HG02588 (cell line): ENCODE measurements around the gene RELL1.
A peak's percentile ranks its signal among the peaks of the same experiment; 100 is the strongest.

Source experiments
- ATAC-seq: cut with Tn5 transposase; IDR thresholded peaks from one replicate; pipeline ENCODE4 v1.9.1; 2021; ENCODE audit warnings: mild to moderate bottlenecking, moderate library complexity; ENCODE audit not compliant: unreplicated experiment

The RELL1 gene

GRCh38 chr4:37686373-37687193 is at the start of gene RELL1:
Gene RELL1, minus strand, starts transcription at chr4:37686376. Its CDS starts 89 bp downstream, at chr4:37686287.
- ATAC-seq: peak; percentile 85

- no peak for ATAC-seq
Measured at GRCh38 chr4:37735578-37735977, 49.4 kb upstream of the RELL1 start.

- ATAC-seq: no peak
Measured at GRCh38 chr4:37734989-37735388, 48.8 kb upstream of the RELL1 start.

GRCh38 chr4:37733240-37733867 is 47.2 kb upstream of the RELL1 start:
- no peak for ATAC-seq

- ATAC-seq: peak; percentile 88
Measured at GRCh38 chr4:37732526-37733186, 46.5 kb upstream of the RELL1 start.

- no peak for ATAC-seq
Measured at GRCh38 chr4:37729649-37730004, 43.5 kb upstream of the RELL1 start.

- ATAC-seq: no peak
Measured at GRCh38 chr4:37728064-37728463, 41.9 kb upstream of the RELL1 start.

GRCh38 chr4:37727635-37728034 is 41.5 kb upstream of the RELL1 start:
- ATAC-seq: no peak

- no peak for ATAC-seq
Measured at GRCh38 chr4:37726666-37727065, 40.5 kb upstream of the RELL1 start.

GRCh38 chr4:37725718-37726117 is 39.5 kb upstream of the RELL1 start:
- peak; percentile 76 for ATAC-seq

GRCh38 chr4:37723067-37723466 is 36.9 kb upstream of the RELL1 start:
- no peak for ATAC-seq

GRCh38 chr4:37721995-37722638 is 35.9 kb upstream of the RELL1 start:
- no peak for ATAC-seq

- ATAC-seq: no peak
Measured at GRCh38 chr4:37719021-37719420, 32.8 kb upstream of the RELL1 start.

- no peak for ATAC-seq
Measured at GRCh38 chr4:37717576-37717975, 31.4 kb upstream of the RELL1 start.

GRCh38 chr4:37715889-37716402 is 29.8 kb upstream of the RELL1 start:
- ATAC-seq: peak; percentile 78

- no peak for ATAC-seq
Measured at GRCh38 chr4:37710491-37710890, 24.3 kb upstream of the RELL1 start.

GRCh38 chr4:37706032-37706431 is 19.9 kb upstream of the RELL1 start:
- ATAC-seq: no peak

- no peak for ATAC-seq
Measured at GRCh38 chr4:37705571-37705970, 19.4 kb upstream of the RELL1 start.

GRCh38 chr4:37699868-37700481 is 13.8 kb upstream of the RELL1 start:
- ATAC-seq: no peak

GRCh38 chr4:37697566-37697965 is 11.4 kb upstream of the RELL1 start:
- no peak for ATAC-seq
